ENCODE results near the gene CDRT15.
"Not testable (repeated sequence)": the region's sequence is repeated elsewhere in the genome, so short reads cannot be mapped to it uniquely, and the experiment has no call there.

The CDRT15 gene

DNA sequence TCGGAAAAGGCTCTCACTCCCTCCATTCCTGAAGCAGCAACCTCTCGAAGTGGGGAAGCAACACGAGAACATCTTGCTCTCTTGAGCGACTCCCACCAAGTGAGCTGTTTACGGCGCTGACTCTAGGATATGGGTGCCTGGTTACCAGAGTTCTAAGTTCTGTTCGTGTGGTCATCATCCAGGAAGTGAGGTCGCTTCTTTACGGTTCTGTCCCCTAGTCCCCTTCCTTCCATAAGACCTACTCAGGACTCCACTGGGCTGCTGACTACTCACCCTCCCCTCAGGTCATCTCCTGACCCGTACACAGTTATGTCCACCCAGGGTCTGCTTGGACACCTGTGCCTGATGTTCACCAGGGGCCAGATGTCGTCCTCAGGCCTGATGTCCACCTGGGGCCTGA, at the start of gene CDRT15:
CDRT15 (minus strand) TSS at position 101 of the 400 bp plus-strand sequence; CDS start at position 72, 29 bp downstream.
- DNase-seq, result not testable (repeated sequence)

DNA sequence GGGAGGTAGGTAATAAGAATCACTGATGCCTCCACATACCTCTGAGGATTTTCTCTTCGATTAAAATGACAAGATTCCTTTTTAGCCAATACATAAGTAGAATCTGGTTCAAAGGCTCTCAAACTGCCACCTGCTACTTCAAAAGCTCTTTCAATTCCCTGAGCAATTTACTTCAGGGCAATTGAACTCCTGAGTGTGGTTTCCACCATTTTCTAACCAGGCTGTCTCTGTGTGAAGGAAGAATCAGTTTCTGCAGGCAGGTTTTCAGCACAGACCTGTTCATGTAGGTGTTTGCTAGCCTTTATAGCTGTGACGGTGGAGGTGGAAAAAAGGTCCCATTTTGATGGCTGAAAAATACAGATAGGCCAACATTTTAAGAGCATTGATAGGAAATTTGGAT, 46.1 kb upstream of the CDRT15 start:
- DNase-seq, result no peak

DNA sequence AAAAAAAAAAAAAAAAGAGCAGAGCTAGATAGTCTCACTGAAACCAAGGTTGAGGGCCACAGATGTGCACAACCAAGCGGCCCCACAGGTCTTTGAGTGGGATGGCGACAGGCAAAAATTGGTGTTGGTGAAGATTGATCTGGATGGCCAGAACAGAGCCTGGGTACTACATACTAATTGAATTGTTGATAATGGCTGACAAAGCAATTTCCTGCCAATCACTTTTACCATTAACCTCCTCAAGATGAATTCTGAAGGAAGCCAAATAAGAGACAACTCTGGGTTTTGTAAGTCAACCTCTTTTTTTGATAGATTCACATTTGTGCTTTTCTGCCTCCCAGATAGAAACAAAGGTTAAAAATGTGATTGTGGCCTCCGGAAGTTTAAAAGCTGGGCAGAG, 44.9 kb upstream of the CDRT15 start:
- no peak for DNase-seq

DNA sequence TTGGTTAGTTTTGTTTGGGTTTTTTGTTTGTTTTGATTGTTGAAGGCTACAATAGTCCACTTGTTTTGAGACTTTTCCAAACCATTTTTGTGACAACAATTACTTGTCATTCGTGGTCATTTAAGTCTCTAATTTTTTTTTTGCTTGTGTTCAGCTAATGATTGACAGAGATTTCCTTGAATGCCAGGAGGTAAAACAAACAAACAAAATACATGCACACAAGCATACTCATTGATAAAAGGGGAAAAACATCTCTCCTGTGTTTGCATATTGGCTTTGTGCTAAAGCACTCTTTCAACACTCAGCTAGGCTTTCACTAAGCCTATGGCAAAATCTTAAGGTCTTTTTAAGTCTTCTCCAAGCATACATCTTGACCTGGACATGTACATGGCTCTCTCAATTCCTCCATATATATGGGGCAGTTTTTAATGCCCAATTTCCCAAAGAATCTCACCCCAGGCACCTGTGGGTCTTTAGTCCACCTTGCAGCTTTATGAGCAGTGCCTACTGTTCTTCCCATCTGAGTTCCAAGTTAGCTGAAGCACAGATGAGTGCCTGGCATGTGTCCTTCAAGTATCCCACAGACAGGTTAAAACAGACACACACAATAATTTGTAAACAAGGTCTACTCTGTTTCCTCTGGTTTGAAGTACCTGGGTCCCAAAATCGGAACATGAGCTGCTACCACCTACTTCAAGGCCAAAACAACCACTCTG, 40.0 kb upstream of the CDRT15 start:
- DNase-seq, result no peak

- DNase-seq, result no peak
These were observed 33.8 kb upstream of the CDRT15 start for GRCh38 chr17:14270508-14270907.

GRCh38 chr17:14269473-14269872, 32.8 kb upstream of the CDRT15 start:
- DNase-seq, result no peak

DNA sequence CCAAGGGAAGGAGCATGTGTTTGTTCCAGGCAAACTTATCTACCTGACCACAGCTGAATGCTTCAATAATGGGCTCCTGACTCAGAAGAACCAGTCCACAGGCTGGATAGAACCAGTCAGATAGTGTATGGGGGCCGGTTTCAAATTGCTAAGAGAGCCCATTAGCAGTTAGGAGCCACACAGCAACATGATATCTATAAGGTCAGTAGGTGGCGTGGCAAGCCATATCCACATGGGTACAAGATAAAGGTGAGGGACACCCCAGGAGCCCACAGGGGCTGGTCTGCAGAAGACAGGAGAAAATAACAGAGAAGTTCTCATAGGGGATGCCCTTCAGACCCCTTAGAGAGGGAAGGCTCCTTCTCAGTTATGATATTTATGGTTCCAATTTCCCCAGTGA, 31.6 kb upstream of the CDRT15 start:
- DNase-seq, result no peak

GRCh38 chr17:14261406-14261805, 24.7 kb upstream of the CDRT15 start:
- DNase-seq, result no peak

- DNase-seq, result no peak
These were observed 9.0 kb upstream of the CDRT15 start for GRCh38 chr17:14245629-14246028.

GRCh38 chr17:14245002-14245401, 8.3 kb upstream of the CDRT15 start:
- DNase-seq, result no peak

GRCh38 chr17:14239271-14239670, 2.6 kb upstream of the CDRT15 start:
- DNase-seq, result not testable (repeated sequence)

GRCh38 chr17:14236032-14236431, 630 bp downstream of the CDRT15 start:
- not testable (repeated sequence) for DNase-seq

DNA sequence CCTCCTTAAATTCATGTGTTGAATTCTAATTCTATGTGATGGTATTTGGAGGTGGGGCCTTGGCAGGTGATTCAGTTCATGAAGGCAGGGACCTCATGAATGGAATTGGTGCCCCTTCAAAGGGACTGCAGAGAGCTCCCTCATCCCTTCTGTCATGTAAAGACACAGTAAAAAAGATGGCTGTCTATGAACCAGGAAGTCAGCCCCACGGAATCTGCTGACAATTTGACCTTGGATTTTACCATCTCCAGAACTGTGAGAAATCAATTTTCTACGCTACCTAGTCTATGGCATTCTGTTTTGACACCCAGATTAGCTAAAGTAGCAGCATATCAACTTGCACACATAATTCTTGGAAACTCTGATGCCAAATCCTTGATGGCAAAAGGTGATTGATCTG, 1.6 kb downstream of the CDRT15 start:
- DNase-seq, result not testable (repeated sequence)

- DNase-seq, result not testable (repeated sequence)
These were observed 5.5 kb downstream of the CDRT15 start for GRCh38 chr17:14231187-14231586.

GRCh38 chr17:14228903-14229302, 7.8 kb downstream of the CDRT15 start:
- DNase-seq, result no peak

GRCh38 chr17:14227052-14227451, 9.6 kb downstream of the CDRT15 start:
- no peak for DNase-seq

DNA sequence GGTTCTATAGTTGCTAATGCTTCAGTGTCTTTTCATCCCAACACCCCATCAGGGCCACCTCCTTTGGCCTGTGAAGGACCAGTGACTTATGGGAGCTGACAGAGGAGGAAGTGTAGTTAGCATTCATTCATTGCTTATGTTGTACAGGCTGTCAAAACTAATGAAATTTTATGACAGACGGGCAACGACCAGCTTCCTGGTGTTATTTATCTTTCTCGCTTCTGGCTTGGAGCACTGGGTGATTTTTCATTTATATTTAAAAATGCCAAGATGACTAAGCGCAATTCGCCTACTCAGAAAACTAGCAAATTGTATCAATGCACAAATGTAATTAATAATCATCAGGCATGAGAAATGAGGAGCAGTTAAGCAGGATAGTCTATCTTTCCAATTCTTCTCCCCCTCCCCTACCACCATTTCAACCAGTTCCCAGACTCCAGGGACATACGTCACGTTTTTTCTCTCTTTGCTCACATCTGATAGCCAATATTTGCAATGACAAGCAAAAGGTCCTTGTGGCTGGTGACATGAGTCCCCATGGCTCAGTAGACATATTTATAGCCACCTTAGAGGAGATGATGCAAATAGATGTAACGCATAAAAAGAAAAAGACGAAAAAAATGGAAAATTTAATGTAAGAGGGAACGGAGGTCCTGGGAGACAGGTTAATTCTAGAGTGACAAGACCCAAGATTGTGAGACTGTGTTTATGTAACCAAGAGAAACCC, 11.2 kb downstream of the CDRT15 start:
- no peak for DNase-seq

- DNase-seq, result no peak
These were observed 14.1 kb downstream of the CDRT15 start for GRCh38 chr17:14222611-14223010.

GRCh38 chr17:14214271-14214670, 22.4 kb downstream of the CDRT15 start:
- DNase-seq, result no peak

GRCh38 chr17:14212401-14212800, 24.3 kb downstream of the CDRT15 start:
- DNase-seq, result no peak

- no peak for DNase-seq
These were observed 24.9 kb downstream of the CDRT15 start for GRCh38 chr17:14211801-14212200.

GRCh38 chr17:14211246-14211645, 25.4 kb downstream of the CDRT15 start:
- DNase-seq, result no peak

GRCh38 chr17:14209215-14209614, 27.4 kb downstream of the CDRT15 start:
- DNase-seq, result no peak

DNA sequence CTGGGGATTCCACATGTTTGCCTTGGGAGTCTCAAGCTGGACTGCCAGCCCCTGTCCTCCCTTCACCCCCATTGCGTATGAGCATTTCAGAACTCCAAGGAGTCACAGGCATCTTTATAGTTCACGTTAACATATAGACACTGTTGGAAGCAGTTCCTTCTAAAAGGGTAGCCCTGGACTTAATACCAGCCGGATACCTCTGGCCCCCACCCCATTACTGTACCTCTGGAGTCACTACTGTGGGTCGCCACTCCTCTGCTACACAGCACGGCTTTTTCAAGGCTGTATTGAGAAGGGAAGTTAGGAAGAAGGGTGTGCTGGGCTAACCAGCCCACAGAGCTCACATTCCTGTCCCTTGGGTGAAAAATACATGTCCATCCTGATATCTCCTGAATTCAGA, 28.9 kb downstream of the CDRT15 start:
- DNase-seq, result no peak

DNA sequence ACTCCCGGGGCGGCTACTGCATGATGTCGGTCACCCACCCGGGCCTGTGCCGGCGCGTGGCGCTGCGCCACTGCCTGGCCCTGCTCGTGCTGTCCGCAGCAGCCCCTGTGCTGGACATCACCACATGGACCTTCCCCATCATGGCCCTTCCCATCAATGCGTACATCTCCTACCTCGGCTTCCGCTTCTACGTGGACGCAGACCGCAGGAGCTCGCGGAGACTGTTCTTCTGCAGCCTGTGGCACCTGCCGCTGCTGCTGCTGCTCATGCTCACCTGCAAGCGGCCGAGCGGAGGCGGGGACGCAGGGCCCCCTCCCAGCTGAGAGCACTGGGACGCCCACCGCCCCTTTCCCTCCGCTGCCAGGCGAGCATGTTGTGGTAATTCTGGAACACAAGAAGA, 29.8 kb downstream of the CDRT15 start:
- DNase-seq, result no peak

Measured in NCI-H2171 (cell line).